ENCODE results near the gene OPCML.

The OPCML gene

DNA sequence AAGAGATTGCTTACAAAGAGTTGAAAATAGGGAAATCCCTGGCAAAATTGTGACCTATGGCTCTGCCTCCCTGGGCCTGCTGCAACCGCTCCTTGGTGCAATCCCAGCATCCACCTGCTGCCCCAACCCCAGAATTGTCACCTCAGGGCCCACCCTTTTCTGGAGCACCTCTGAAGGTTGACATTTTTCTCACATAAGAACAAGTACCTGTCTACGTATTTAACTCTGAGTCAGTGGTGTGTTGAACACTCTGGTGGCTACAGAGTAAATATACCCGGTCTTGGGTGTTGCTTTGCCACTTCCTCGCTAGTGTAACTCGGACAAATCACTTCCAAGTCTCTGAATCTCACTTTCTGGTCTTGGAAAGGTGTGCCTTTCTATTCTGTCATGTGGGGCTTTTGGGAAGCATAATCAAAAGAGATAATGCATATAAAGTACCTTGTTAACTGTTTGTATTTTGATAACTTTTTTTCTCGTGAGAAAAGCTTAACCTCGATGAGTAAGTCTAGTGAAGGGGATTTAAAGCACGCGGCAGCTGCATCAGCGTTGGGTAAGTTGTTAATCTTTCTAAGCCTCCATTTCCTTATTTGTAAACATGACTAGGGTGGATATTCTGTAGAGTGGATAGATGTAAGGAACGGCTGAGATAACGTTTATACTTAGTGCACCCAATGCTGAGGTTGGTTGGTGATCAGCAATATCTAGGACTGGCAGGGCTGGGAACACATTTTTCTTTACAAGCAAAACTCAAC, 881.2 kb downstream of the OPCML start:
- ChIA-PET POLR2A (no interaction called here), CTCF (no interaction called here)
- TF ChIP-seq, protein P1, sequence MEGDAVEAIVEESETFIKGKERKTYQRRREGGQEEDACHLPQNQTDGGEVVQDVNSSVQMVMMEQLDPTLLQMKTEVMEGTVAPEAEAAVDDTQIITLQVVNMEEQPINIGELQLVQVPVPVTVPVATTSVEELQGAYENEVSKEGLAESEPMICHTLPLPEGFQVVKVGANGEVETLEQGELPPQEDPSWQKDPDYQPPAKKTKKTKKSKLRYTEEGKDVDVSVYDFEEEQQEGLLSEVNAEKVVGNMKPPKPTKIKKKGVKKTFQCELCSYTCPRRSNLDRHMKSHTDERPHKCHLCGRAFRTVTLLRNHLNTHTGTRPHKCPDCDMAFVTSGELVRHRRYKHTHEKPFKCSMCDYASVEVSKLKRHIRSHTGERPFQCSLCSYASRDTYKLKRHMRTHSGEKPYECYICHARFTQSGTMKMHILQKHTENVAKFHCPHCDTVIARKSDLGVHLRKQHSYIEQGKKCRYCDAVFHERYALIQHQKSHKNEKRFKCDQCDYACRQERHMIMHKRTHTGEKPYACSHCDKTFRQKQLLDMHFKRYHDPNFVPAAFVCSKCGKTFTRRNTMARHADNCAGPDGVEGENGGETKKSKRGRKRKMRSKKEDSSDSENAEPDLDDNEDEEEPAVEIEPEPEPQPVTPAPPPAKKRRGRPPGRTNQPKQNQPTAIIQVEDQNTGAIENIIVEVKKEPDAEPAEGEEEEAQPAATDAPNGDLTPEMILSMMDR (IDR thresholded peaks at IDR 0.05; ENCODE audit: control extremely low read depth, extremely low read depth, low read depth, missing control alignments): no peak
- DNase-seq (ENCODE audit: extremely low spot score): no peak

- no peak for DNase-seq (ENCODE audit: extremely low spot score)
Observed at GRCh38 chr11:132649277-132649676, 883.0 kb downstream of the OPCML start.

DNA sequence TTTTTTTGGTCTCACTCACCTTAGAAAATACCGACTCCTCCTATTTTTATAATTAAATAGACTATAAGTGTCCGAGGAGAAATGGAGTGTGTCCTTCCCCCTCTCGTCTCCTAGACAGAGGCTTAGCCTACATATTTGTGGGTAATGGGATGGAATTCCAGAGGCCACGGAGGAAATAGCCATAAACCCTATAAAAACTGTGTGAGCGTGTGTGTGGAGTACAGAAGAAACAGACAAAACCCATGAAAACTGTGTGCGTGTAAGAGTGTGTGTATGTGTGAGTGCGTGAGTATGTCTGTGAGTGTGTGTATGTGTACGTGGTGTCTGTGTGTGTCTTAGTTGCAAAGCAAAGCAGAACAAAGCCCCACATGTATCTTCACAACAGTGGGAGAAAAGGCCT, 883.5 kb downstream of the OPCML start:
- CTCF ChIA-PET: no interaction called here
- TF ChIP-seq, protein P1 (IDR thresholded peaks at IDR 0.05; ENCODE audit: control extremely low read depth, extremely low read depth, low read depth, missing control alignments): no peak
- POLR2A ChIA-PET: no interaction called here
- no peak for DNase-seq (ENCODE audit: extremely low spot score)

More at GRCh38 chr11:132649277-132649676, 883.0 kb downstream of the OPCML start:
- TF ChIP-seq, protein P1 (IDR thresholded peaks at IDR 0.05; ENCODE audit: control extremely low read depth, extremely low read depth, low read depth, missing control alignments): no peak
- POLR2A ChIA-PET: no interaction called here
- CTCF ChIA-PET: no interaction called here

- no peak for DNase-seq (ENCODE audit: extremely low spot score)
- TF ChIP-seq, protein P1 (IDR thresholded peaks at IDR 0.05; ENCODE audit: control extremely low read depth, extremely low read depth, low read depth, missing control alignments): no peak
- ChIA-PET CTCF (interaction anchor here (1.2 kb wide), 1 partner anchor 10 kb away, joined by 3 read pairs; no protein-coding TSS in a partner anchor), POLR2A (no interaction called here)
Observed at GRCh38 chr11:132646890-132647289, 885.4 kb downstream of the OPCML start.

GRCh38 chr11:132644520-132645239, 887.6 kb downstream of the OPCML start:
- ChIA-PET CTCF (interaction anchor here (1.3 to 1.5 kb wide), 2 partner anchors 9 to 12 kb away, joined by 3 to 5 read pairs; no protein-coding TSS in a partner anchor), POLR2A (no interaction called here)
- DNase-seq (ENCODE audit: extremely low spot score): no peak
- TF ChIP-seq, protein P1 (IDR thresholded peaks at IDR 0.05; ENCODE audit: control extremely low read depth, extremely low read depth, low read depth, missing control alignments): no peak

DNA sequence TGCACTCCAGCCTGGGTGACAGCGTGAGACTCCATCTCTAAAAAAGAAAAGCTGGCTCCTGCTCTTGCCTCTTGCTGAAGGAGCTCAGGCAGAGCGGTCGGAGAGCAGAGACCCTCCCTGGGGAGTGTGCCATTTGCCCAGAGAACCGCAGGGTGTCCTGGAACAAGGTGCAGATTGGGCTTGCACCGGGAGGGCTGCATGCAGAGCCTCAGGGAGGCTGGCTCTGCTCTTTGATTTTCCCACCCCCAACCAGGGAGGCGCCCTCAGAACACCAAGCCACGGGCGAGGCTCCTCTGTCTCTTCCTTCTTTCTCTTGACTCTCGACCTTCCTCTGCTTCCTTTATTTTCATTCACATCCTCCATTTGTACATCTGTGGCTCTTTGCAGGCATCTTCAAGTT, 889.1 kb downstream of the OPCML start:
- no peak for DNase-seq (ENCODE audit: extremely low spot score)
- ChIA-PET POLR2A (no interaction called here), CTCF (no interaction called here)
- TF ChIP-seq, protein P1 (IDR thresholded peaks at IDR 0.05; ENCODE audit: control extremely low read depth, extremely low read depth, low read depth, missing control alignments): no peak
